ENCODE data around the gene SCARF2. TPM values are rescaled to one million over a fixed set of nuclear protein-coding genes. Genes with fewer than 3 reads are reported as not detected.

Gene SCARF2
- total RNA-seq, 1 donor from 2014 or later, result 12.6 TPM

DNA sequence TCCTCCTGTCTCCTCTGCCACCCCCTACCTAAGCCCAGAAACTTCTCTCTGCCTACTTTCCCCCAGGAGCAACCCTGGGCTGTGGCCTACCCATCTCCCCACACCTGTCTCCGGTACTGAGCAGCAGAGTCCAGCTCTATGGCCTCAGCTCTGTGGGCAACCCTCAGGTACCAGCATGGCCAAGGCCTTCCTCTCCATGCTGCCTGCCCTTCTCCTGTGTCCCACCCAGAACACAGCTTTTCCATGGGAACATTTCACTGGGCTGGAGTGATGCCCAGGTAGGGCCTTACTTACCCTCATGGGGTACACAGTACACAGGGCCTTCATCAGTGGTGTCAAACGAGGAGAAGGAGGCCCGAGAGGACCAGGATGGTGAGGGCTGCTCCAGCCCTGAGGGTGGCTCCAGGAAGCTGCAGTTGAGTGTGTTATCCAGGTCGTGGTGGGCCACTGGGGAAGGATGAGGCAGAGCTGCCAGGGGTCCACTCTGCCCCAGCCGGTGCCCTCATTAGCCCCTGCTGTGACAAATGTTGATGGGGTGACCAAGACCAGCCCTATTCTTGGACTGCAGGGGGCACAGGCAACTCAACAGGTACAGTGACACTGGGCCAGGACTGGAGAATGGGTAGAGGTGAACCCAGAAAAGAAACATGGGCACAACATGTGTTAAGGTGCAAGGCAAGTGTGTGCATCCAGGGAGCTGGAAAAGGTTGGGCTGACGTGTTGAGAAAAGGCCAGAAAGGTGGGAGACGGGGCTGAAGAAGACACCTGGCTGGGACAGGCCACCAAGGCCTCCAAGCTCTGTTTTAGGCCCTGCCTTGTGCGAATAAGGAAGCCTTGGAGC is 10.3 kb downstream of the SCARF2 start:
- no peak for DNase-seq (ENCODE audit: low read depth)
- no peak overlapping the region for H3K4me3 ChIP-seq (ENCODE audit: low read depth, low read length)
- TF ChIP-seq, protein P1, sequence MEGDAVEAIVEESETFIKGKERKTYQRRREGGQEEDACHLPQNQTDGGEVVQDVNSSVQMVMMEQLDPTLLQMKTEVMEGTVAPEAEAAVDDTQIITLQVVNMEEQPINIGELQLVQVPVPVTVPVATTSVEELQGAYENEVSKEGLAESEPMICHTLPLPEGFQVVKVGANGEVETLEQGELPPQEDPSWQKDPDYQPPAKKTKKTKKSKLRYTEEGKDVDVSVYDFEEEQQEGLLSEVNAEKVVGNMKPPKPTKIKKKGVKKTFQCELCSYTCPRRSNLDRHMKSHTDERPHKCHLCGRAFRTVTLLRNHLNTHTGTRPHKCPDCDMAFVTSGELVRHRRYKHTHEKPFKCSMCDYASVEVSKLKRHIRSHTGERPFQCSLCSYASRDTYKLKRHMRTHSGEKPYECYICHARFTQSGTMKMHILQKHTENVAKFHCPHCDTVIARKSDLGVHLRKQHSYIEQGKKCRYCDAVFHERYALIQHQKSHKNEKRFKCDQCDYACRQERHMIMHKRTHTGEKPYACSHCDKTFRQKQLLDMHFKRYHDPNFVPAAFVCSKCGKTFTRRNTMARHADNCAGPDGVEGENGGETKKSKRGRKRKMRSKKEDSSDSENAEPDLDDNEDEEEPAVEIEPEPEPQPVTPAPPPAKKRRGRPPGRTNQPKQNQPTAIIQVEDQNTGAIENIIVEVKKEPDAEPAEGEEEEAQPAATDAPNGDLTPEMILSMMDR (conservative IDR thresholded peaks at IDR 0.05; ENCODE audit: low read depth, low read length), result no peak

DNA sequence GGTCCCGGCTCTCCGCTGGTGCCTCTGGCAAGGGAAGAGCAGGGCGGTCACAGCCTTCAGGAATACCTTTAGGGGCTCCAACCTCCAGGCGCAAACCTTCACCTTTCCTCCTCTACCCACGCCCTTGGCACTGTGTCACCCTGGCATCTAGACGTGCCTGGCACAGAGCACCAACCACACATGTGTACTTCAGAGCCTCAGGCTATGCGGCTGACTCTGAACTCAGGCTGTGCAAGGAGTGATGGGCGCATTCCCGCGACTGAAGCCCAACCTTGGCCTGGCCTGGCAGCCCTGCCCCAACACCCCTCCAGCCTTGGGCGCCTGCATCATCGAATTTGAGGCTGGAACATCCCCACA is 11.4 kb downstream of the SCARF2 start:
- H3K4me3 ChIP-seq (ENCODE audit: low read depth, low read length), result no peak overlapping the region
- TF ChIP-seq, protein P1 (conservative IDR thresholded peaks at IDR 0.05; ENCODE audit: low read depth, low read length), result no peak
- no peak for DNase-seq (ENCODE audit: low read depth)

DNA sequence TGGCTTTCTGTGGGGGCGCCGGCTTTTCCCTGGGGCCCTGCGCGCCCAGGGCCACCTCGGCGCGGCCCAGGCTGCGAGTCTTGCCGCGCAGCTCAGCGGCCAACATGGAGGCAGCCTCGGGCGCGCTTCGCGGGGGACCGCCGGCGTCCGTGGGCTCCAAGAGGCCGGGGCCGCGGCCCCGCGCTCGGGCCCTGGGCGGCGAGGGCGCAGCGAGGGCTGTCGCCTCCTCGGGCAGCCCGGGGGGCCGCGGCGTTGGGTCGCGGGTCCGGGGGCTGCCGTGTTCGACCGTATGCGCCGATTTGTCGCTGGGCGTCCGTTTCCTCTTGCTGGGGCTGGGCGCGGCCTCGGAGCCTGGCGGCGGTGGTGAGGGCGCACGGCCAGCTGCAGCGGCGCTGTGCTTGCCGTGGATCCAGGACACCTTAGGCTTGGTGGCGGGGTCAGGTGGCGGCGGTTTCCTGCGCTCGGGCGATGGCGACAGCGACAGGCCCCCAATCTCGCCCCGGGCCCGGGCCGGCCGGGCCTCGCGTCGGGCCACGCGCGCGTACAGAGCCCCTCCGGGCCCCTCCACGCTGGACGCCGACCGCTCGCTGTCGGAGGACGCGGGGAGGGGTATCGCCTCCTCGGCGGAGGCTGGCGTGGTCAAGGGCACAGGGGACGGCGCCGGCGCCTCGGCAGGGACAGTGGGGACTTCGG is 11.9 kb downstream of the SCARF2 start:
- TF ChIP-seq, protein P1 (conservative IDR thresholded peaks at IDR 0.05; ENCODE audit: low read depth, low read length), result no peak
- no peak overlapping the region for H3K4me3 ChIP-seq (ENCODE audit: low read depth, low read length)
- DNase-seq (ENCODE audit: low read depth), result no peak

DNA sequence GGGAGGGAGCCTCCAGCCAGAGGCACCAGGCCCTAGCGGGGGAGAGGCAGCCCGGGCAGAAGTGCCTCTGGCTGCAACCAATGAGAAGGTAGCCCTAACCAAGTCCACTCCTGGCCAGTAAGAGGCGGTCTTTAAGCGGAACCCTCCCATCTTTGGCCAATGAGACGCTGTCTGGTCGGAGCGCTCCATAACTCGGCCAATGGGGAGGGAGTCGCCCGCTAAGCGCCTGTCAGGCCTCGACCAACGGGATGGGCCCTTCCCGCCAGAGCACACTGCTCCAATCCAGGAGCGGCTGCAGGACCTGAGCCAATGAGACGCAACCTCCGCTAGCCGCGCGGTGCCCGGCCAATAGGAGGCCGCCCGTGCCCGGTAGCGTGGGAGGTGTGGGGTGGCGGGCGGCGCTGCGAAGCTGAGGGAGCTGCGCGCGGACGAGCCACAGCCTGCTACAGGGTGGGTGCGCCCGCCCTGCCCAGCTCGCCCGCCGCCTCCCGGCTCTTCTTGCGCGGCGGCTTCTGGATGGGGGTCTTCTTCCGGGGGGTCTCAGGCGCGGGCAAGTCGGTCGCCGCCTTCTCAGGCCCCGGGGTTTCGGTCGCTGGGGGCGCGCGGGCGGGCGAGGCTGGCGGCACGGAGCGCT is 12.6 kb downstream of the SCARF2 start:
- no peak for DNase-seq (ENCODE audit: low read depth)
- no peak overlapping the region for H3K4me3 ChIP-seq (ENCODE audit: low read depth, low read length)
- TF ChIP-seq, protein P1 (conservative IDR thresholded peaks at IDR 0.05; ENCODE audit: low read depth, low read length), result no peak

DNA sequence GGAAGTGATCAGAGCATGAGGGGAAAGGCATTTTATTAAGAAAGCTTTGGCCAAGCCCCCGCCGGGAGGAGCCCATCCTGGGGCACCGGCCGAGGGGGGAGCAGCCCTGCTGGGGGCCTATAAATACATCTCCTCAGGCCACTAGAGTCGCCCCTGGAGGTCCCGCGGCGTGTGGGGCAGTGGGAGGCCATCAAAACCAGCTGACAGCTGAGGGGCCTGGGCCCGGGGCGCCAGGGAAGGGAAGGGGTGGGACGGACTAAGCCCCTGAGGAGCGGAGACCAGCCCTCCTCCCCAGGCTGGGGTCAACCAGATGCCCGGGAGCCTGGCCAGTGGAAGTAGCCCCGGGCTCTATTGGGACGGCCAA is 13.1 kb downstream of the SCARF2 start:
- DNase-seq (ENCODE audit: low read depth), result no peak
- no peak overlapping the region for H3K4me3 ChIP-seq (ENCODE audit: low read depth, low read length)
- TF ChIP-seq, protein P1 (conservative IDR thresholded peaks at IDR 0.05; ENCODE audit: low read depth, low read length), result no peak

DNA sequence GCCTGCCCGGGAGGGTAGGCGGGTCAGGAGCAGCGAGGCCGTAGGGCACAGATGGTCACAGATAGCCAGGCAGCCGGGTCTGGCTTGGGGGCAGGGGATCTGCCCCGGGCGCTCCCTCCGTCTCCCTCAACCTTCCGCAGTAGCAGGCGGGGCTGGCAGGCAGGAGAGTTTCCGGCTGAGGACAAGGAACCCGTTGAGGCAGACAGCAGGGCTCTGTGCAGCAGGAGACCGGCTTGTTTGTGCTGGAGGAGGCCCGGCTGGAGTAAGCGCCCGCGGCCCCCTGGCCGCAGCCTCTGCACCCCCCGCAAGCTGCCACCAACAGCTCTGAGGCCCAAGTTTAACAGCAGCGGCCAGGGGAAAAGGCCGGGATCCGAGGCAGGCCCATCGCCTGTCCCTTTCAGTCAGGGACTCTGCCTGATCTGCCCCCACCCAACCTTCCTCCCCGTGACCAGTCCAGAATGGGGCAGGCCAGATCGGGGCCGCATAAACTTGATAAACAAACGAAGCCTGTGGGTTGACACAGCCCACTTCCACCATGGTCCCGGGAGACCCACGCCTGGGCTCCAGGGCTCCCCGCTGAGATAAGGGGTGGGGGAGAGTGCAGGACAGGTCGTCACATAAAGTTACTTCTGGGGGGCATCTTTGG is 13.6 kb downstream of the SCARF2 start:
- no peak for DNase-seq (ENCODE audit: low read depth)
- TF ChIP-seq, protein P1 (conservative IDR thresholded peaks at IDR 0.05; ENCODE audit: low read depth, low read length), result no peak
- H3K4me3 ChIP-seq (ENCODE audit: low read depth, low read length), result no peak overlapping the region
